GM23248 (cell line): ENCODE results near the gene MIB1. TPM values are rescaled to one million over a fixed set of nuclear protein-coding genes. Genes with fewer than 3 reads are reported as not detected.
A peak's percentile ranks its signal among the peaks of the same experiment; 100 is the strongest.

ENCODE experiments used
- DNase-seq: peaks from one replicate; pipeline ENCODE4 v3.0.0-alpha.2; 2015
- H2AFZ ChIP-seq: fragments of 200-600 bp; sonication (generic); 2 replicates; pipeline ENCODE4 v1.6.1; 2016; ENCODE audit warnings: antibody characterized with exemption
- H3F3A ChIP-seq: fragments of 200-600 bp; sonication (generic); 2 replicates; pipeline ENCODE4 v1.6.1; 2016; ENCODE audit warnings: mild to moderate bottlenecking, antibody characterized with exemption, mixed run types; ENCODE audit not compliant: insufficient read depth
- H3K27ac ChIP-seq: fragments of 200-600 bp; sonication (generic); 2 replicates; pipeline ENCODE4 v1.5.1; 2016; ENCODE audit warnings: mild to moderate bottlenecking
- H3K27me3 ChIP-seq: fragments of 200-600 bp; sonication (generic); replicated peaks from 2 replicates; pipeline ENCODE4 v1.6.1; 2016; ENCODE audit warnings: mild to moderate bottlenecking; ENCODE audit not compliant: insufficient read depth
- H3K36me3 ChIP-seq: fragments of 200-600 bp; sonication (generic); 2 replicates; pipeline ENCODE4 v1.6.1; 2016; ENCODE audit warnings: low read depth, mild to moderate bottlenecking
- H3K4me1 ChIP-seq: fragments of 200-600 bp; sonication (generic); 2 replicates; pipeline ENCODE4 v1.6.1; 2016; ENCODE audit warnings: mild to moderate bottlenecking; ENCODE audit not compliant: insufficient read depth
- H3K4me2 ChIP-seq: fragments of 200-600 bp; sonication (generic); one replicate; pipeline ENCODE4 v1.6.1; 2016; ENCODE audit warnings: mild to moderate bottlenecking; ENCODE audit not compliant: unreplicated experiment
- H3K4me3 ChIP-seq: fragments of 200-600 bp; sonication (generic); 2 replicates; pipeline ENCODE4 v1.5.1; 2016; ENCODE audit warnings: mild to moderate bottlenecking
- H3K79me2 ChIP-seq: fragments of 200-600 bp; sonication (generic); 2 replicates; pipeline ENCODE4 v1.6.1; 2016; ENCODE audit warnings: mild to moderate bottlenecking; ENCODE audit not compliant: insufficient read depth
- H3K9ac ChIP-seq: fragments of 200-600 bp; sonication (generic); 2 replicates; pipeline ENCODE4 v1.6.1; 2016; ENCODE audit warnings: mild to moderate bottlenecking
- H3K9me2 ChIP-seq: fragments of 200-600 bp; sonication (generic); 2 replicates; pipeline ENCODE4 v1.6.1; 2016; ENCODE audit warnings: mixed run types, mild to moderate bottlenecking, moderate library complexity; ENCODE audit not compliant: insufficient read depth
- H3K9me3 ChIP-seq: fragments of 200-600 bp; sonication (generic); one replicate; pipeline ENCODE4 v1.6.1; 2017; ENCODE audit warnings: low read depth
- H4K20me1 ChIP-seq: fragments of 200-600 bp; sonication (generic); 2 replicates; pipeline ENCODE4 v1.6.0; 2016; ENCODE audit not compliant: insufficient read depth
- EZH2 ChIP-seq: fragments of 200-600 bp; sonication (generic); IDR thresholded peaks from 2 replicates; pipeline ENCODE4 v1.6.1; 2018; ENCODE audit warnings: antibody characterized with exemption, mild to moderate bottlenecking; ENCODE audit not compliant: insufficient read depth, poor library complexity, severe bottlenecking
- EZH2phosphoT487 ChIP-seq: fragments of 200-600 bp; sonication (generic); IDR thresholded peaks from 2 replicates; pipeline ENCODE4 v1.6.1; 2018; ENCODE audit warnings: antibody characterized with exemption, moderate library complexity, mild to moderate bottlenecking, low read depth; ENCODE audit not compliant: insufficient read depth
- WGBS, 2 experiments: methylation state at CpG; one replicate each; pipeline ENCODE4 v1.1.6; 2015 to 2017; ENCODE audit warnings: low lambda C conversion rate in 2 of 2, low coverage in 1 of 2; ENCODE audit errors: missing lambda C conversion rate in 2 of 2; 5-methylcytosine and 5-hydroxymethylcytosine counted together
- in situ Hi-C: fragments of 300-500 bp; cut with MboI; formaldehyde crosslinking; loops from 2 replicates; pipeline ENCODE4 v1.15.0; 2020
- polyA plus RNA-seq: library from polyadenylated mRNA; unstranded; fragments of >200 nt; fragmentation: Nextera tagmentation; extraction: Ambion mirVana; gene quantifications from 2 replicates; pipeline ENCODE4 v1.2.1, GENCODE V29; 2016
- total RNA-seq: library from RNA; depleted of rRNA; stranded (reverse); fragments of >200 nt; shearing (Covaris generic); gene quantifications from 2 replicates; pipeline ENCODE4 v1.2.3, GENCODE V29; 2014; rRNA removed

The MIB1 gene
- 39.0 and 45.1 TPM in 2 replicates for total RNA-seq
- 5.1 TPM in 2 replicates for polyA plus RNA-seq

DNA sequence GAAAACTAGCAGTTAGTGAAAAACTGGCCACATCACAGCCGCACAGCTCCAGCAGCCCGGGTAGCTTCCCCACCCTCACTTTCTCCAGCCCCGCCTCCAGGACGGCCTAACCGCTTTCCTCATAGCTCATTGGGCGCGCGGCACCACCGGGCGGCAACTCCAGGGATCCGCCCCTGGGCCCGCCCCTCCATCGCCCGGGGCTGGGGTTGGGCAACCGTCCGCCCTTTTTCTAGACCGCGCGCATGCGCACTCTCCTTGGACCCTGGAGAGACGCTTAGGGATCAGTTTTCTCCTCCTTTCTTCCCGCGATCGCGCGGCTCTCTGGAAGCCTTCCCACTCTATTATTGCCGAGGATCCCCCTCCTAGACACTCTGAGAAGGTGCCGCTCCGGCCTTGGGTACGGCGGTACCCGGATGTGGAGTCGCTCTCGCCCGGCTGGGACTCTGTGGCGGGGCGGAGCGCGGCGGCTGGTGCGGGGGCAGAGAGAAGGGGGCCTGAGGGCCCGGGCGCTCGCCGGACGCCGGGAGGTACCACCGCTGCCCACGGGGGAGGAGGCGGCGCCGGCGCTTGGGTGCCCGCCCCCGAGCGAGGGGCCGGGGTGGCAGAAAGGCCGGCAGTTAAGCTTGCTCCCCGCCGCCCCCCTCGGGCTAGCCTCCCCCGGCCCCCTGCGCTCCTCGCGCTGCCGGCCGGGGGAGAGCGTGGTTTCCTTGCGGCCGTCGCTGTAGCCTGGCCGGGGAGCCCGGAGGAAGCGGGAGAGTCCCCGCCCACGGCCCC is at the start of gene MIB1:
Gene MIB1 (plus strand): TSS at position 255 of the 774 bp plus-strand sequence. CDS start 792 bp downstream, outside the sequence.
- H3K27ac ChIP-seq: peak within 1 kb of the TSS; percentile 95
- DNase-seq: peak; percentile 99
- no peaks in the 10 kb centered on the region for H3K9me2 ChIP-seq
- H3K4me2 ChIP-seq: peak within 1 kb of the TSS; percentile 74
- H3K36me3 ChIP-seq: no peaks in the 10 kb centered on the region
- peak within 1 kb of the TSS; percentile 92 for H2AFZ ChIP-seq
- peaks cover 44% of the 10 kb centered on the region for H3K79me2 ChIP-seq
- 1% methylated on average over 38 to 61 of the region's 76 CpGs for WGBS, 2 experiments
- in situ Hi-C loops: no loop called here
- H3K4me3 ChIP-seq: peak within 1 kb of the TSS; percentile 94
- H3K9me3 ChIP-seq: no peaks in the 10 kb centered on the region
- H3K4me1 ChIP-seq: peaks cover 15% of the 10 kb centered on the region
- H3K9ac ChIP-seq: peak within 1 kb of the TSS; percentile 95
- H3K27me3 ChIP-seq: no peaks in the 10 kb centered on the region
- H3F3A ChIP-seq: peaks cover 8% of the 10 kb centered on the region; the same call in 1 of the 2 replicates
- 0 out of 2 replicates have a peak, but pooled peaks cover 3% of the 10 kb centered on the region for H4K20me1 ChIP-seq
- TF ChIP-seq EZH2 (no peak), EZH2phosphoT487 (no peak)

DNA sequence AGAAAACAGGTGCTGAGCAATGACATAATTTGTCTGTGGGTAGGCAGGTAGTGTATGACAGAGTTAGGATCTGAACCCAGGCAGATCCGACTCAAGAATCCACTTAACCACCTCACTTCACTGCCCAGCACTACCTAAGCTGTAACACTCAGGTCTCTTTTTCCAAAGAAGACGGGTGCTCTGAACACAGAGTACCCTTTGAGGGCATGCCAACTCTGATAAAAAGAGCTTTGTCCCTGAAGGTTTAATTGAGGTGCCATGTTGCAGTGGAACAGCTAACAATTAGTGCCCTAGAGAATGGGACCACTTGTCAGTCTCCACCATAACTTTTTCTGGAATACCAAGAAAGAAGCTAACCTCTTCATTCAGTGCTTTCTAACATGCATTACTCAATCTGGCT is 47.3 kb upstream of the MIB1 start:
- no peaks in the 10 kb centered on the region for H3F3A ChIP-seq
- H3K9ac ChIP-seq: no peak overlapping the region
- in situ Hi-C loops: no loop called here
- H4K20me1 ChIP-seq: no peaks in the 10 kb centered on the region
- no peaks in the 10 kb centered on the region for H3K36me3 ChIP-seq
- TF ChIP-seq EZH2phosphoT487 (no peak), EZH2 (no peak)
- no peaks in the 10 kb centered on the region for H3K4me1 ChIP-seq
- H3K4me2 ChIP-seq: no peak overlapping the region
- H3K9me2 ChIP-seq: no peaks in the 10 kb centered on the region
- H3K4me3 ChIP-seq: no peak overlapping the region
- no peak overlapping the region for H2AFZ ChIP-seq
- H3K27me3 ChIP-seq: no peaks in the 10 kb centered on the region
- no peaks in the 10 kb centered on the region for H3K79me2 ChIP-seq
- 96% methylated on average over 2 of the region's 2 CpGs for WGBS, 2 experiments
- no peak for DNase-seq
- no peaks in the 10 kb centered on the region for H3K9me3 ChIP-seq
- no peak overlapping the region for H3K27ac ChIP-seq

DNA sequence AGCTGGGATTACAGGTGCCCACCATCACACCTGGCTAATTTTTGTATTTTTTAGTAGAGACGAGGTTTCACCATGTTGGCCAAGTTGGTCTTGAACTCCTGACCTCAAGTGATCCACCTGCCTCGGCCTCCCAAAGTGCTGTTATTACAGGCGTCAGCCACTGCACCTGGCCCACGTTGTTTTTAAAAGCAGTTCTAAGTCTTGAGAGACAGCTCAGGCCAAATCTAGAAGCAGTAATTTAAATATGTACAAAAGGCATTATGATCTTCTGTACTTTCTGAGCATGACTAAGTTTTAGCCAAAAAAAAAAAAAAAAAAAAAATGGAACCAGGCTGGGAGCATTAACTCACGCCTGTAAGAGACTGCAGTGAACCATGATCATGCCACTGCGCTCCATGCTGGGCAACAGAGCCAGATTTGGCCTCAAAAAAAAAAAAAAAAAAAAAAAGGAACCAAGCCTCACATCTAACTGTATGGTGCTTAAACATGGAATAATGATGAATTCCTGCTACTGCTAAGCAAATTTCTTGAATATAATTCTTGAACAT is 40.0 kb upstream of the MIB1 start:
- Histone ChIP-seq H3K4me1 (no peaks in the 10 kb centered on the region), H3K27ac (no peak overlapping the region), H3K4me3 (no peak overlapping the region), H3K9me3 (no peaks in the 10 kb centered on the region), H3K27me3 (no peaks in the 10 kb centered on the region), H4K20me1 (no peaks in the 10 kb centered on the region), H3F3A (peaks cover 8% of the 10 kb centered on the region), H3K36me3 (no peaks in the 10 kb centered on the region), H3K9ac (no peak overlapping the region), H3K4me2 (no peak overlapping the region), H2AFZ (no peak overlapping the region), H3K79me2 (no peaks in the 10 kb centered on the region), H3K9me2 (no peaks in the 10 kb centered on the region)
- in situ Hi-C loops: no loop called here
- 95 to 97% methylated on average over 6 of the region's 6 CpGs for WGBS, 2 experiments
- TF ChIP-seq EZH2: no peak
- no peak for TF ChIP-seq EZH2phosphoT487
- DNase-seq: no peak

DNA sequence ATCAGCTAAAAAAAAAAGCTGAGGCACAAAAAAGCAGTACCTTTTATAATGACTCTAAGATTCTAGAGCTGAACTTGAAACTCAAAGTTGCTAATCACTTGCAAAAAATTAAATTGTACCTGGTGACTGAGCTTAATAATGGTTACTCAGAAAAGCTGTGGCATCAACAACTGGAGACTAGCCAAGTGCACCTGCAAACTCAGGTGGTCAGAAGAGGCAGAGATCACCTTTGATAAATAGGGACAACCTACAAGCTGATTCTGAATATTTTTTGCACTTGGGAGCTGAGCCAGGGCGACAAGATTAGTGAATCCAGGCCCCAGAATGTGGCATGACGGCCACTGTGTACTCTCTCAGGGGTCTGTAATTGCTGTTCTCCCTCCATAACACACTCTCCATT is 39.0 kb upstream of the MIB1 start:
- TF ChIP-seq EZH2: no peak
- in situ Hi-C loops: no loop called here
- Histone ChIP-seq H2AFZ (no peak overlapping the region), H3K27ac (no peak overlapping the region), H4K20me1 (no peaks in the 10 kb centered on the region), H3K9me3 (no peaks in the 10 kb centered on the region), H3K79me2 (no peaks in the 10 kb centered on the region), H3K9me2 (no peaks in the 10 kb centered on the region), H3K36me3 (no peaks in the 10 kb centered on the region), H3K4me3 (no peak overlapping the region), H3K4me2 (no peak overlapping the region), H3K9ac (no peak overlapping the region), H3K4me1 (no peaks in the 10 kb centered on the region), H3K27me3 (no peaks in the 10 kb centered on the region), H3F3A (peaks cover 8% of the 10 kb centered on the region)
- WGBS, 2 experiments: 92 to 95% methylated on average over 2 of the region's 2 CpGs
- no peak for DNase-seq
